Osteoblast (primary cell): ENCODE data around the gene C16orf54. TPM values are rescaled to one million over a fixed set of nuclear protein-coding genes. Genes with fewer than 3 reads are reported as not detected.
"Not testable (repeated sequence)": the region's sequence is repeated elsewhere in the genome, so short reads cannot be mapped to it uniquely, and the experiment has no call there.

Experiments
- DNase-seq: peaks from one replicate; pipeline ENCODE4 v3.0.0; 2011; ENCODE audit warnings: low spot score, mixed read lengths; ENCODE audit not compliant: insufficient read length; ENCODE audit errors: missing footprints
- H2AFZ ChIP-seq: 2 replicates; pipeline ENCODE4 v1.6.0; 2011; ENCODE audit warnings: mild to moderate bottlenecking, low read length
- H3K27ac ChIP-seq: 2 replicates; pipeline ENCODE4 v1.5.1; 2011; ENCODE audit warnings: mild to moderate bottlenecking, low read depth, low read length, moderate library complexity
- H3K27me3 ChIP-seq: 2 replicates; pipeline ENCODE4 v1.6.0; 2012; ENCODE audit warnings: mild to moderate bottlenecking, control low read depth, inconsistent platforms, low read length, moderate library complexity; ENCODE audit not compliant: insufficient read depth
- H3K36me3 ChIP-seq: 2 replicates; pipeline ENCODE4 v1.5.1; 2011; ENCODE audit warnings: mild to moderate bottlenecking, low read length, control low read depth, moderate library complexity; ENCODE audit not compliant: insufficient read depth
- H3K4me1 ChIP-seq: 2 replicates; pipeline ENCODE4 v1.5.1; 2011; ENCODE audit warnings: mild to moderate bottlenecking, low read length, control low read depth, moderate library complexity; ENCODE audit not compliant: insufficient read depth
- H3K4me2 ChIP-seq: 2 replicates; pipeline ENCODE4 v1.6.0; 2011; ENCODE audit warnings: mild to moderate bottlenecking, low read length; ENCODE audit not compliant: insufficient read depth
- H3K4me3 ChIP-seq: fragments of 200-600 bp; sonication (generic); 3 replicates; pipeline ENCODE4 v1.5.1; 2012; ENCODE audit warnings: mild to moderate bottlenecking, low read length, inconsistent platforms; ENCODE audit not compliant: insufficient read depth
- H3K79me2 ChIP-seq: 2 replicates; pipeline ENCODE4 v1.6.0; 2012; ENCODE audit warnings: mild to moderate bottlenecking, low read length, control low read depth, inconsistent platforms; ENCODE audit not compliant: insufficient read depth
- H3K9me3 ChIP-seq: 2 replicates; pipeline ENCODE4 v1.5.1; 2011; ENCODE audit warnings: low read depth, low read length, control low read depth
- H4K20me1 ChIP-seq: 2 replicates; pipeline ENCODE4 v1.6.0; 2012; ENCODE audit warnings: mild to moderate bottlenecking, low read length, control low read depth; ENCODE audit not compliant: insufficient read depth
- CTCF ChIP-seq: IDR thresholded peaks from 2 replicates; pipeline ENCODE4 v1.5.1; 2011; ENCODE audit warnings: mild to moderate bottlenecking, low read depth, low read length, moderate library complexity; ENCODE audit errors: extremely low read depth
- total RNA-seq: library from RNA; depleted of rRNA; stranded (reverse); fragments of >200 nt; gene quantifications from 2 replicates; pipeline ENCODE4 v1.2.3, GENCODE V29; 2012

The C16orf54 gene
- total RNA-seq, 1 donor, result 0.72 TPM

GRCh38 chr16:29708917-29709600 lies 36.7 kb downstream of the C16orf54 start:
- no peak overlapping the region for H3K27ac ChIP-seq
- no peaks in the 10 kb centered on the region for H3K79me2 ChIP-seq
- H3K4me1 ChIP-seq, result peaks cover 8% of the 10 kb centered on the region
- TF ChIP-seq CTCF, result no peak
- H3K4me2 ChIP-seq, result no peak overlapping the region
- no peaks in the 10 kb centered on the region for H4K20me1 ChIP-seq
- no peaks in the 10 kb centered on the region for H3K36me3 ChIP-seq
- H3K4me3 ChIP-seq, result no peak overlapping the region
- H3K9me3 ChIP-seq, result no peaks in the 10 kb centered on the region
- no peak for DNase-seq
- no peaks in the 10 kb centered on the region for H3K27me3 ChIP-seq
- no peak overlapping the region for H2AFZ ChIP-seq

- H3K36me3 ChIP-seq, H3K27ac ChIP-seq: not testable (repeated sequence)
These were observed 38.6 kb downstream of the C16orf54 start for GRCh38 chr16:29707160-29707559.

GRCh38 chr16:29705030-29705429 lies 40.8 kb downstream of the C16orf54 start:
- DNase-seq, result no peak
- TF ChIP-seq CTCF, result no peak
- Histone ChIP-seq H3K4me2 (no peak overlapping the region), H3K36me3 (no peaks in the 10 kb centered on the region), H3K9me3 (no peaks in the 10 kb centered on the region), H2AFZ (no peak overlapping the region), H3K4me3 (no peak overlapping the region), H3K27me3 (no peaks in the 10 kb centered on the region), H3K27ac (no peak overlapping the region), H4K20me1 (no peaks in the 10 kb centered on the region), H3K79me2 (no peaks in the 10 kb centered on the region), H3K4me1 (peaks cover 5% of the 10 kb centered on the region)

More at GRCh38 chr16:29707160-29707559, 38.6 kb downstream of the C16orf54 start:
- not testable (repeated sequence) for H3K9me3 ChIP-seq, H2AFZ ChIP-seq, H3K4me3 ChIP-seq, H3K27me3 ChIP-seq, DNase-seq, H3K79me2 ChIP-seq, H3K4me1 ChIP-seq, H4K20me1 ChIP-seq, H3K4me2 ChIP-seq

- Histone ChIP-seq H3K36me3 (no peaks in the 10 kb centered on the region), H3K27ac (no peak overlapping the region), H3K4me2 (peak overlapping the region; percentile 36), H3K9me3 (no peaks in the 10 kb centered on the region), H3K4me3 (no peak overlapping the region), H2AFZ (peak overlapping the region; percentile 29), H3K4me1 (peaks cover 2% of the 10 kb centered on the region), H3K27me3 (peaks cover 10% of the 10 kb centered on the region), H3K79me2 (no peaks in the 10 kb centered on the region), H4K20me1 (no peaks in the 10 kb centered on the region)
- TF ChIP-seq CTCF, result no peak
- peak; percentile 31 for DNase-seq
These were observed 43.5 kb downstream of the C16orf54 start for GRCh38 chr16:29702269-29702668.
